Fibroblast of lung (primary cell): Measurements from ENCODE around the gene GJD4.

Experiments
- EZH2 ChIP-seq: IDR thresholded peaks from 2 replicates; pipeline ENCODE4 v1.5.1; 2012; ENCODE audit warnings: low read length, control low read depth, mild to moderate bottlenecking; ENCODE audit errors: missing control alignments
- TF ChIP-seq, protein P1 (sequence below), 2 donors: IDR thresholded peaks in 1 of 2; conservative IDR thresholded peaks in 1 of 2; 1 replicate in 1 of 2; 2 replicates in 1 of 2; pipeline ENCODE4 v1.5.1; 2011 to 2012; ENCODE audit warnings: low read length in 2 of 2, control low read depth in 1 of 2, inconsistent platforms in 1 of 2, low read depth in 1 of 2, mild to moderate bottlenecking in 1 of 2

DNA sequence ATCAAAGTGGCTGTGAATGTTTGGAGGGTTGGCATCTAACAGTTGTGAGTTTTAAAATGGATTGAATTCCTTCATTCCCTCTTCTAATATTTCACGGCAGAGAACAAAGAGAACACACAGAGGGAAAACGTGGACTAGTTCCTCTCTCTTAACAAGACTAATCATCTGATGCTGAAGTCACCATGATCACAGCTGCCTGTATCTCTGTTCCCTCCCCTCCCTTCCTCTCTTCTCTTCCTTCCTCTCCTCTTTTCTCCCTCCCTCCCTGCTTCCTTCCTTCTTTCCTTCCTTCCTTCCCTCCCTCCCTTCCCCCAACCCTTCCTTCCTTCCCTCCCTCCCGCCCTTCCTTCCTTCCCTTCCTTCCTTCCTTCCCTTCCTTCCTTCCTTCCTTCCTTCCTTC is 10.0 kb upstream of the GJD4 start:
- TF ChIP-seq, protein P1, sequence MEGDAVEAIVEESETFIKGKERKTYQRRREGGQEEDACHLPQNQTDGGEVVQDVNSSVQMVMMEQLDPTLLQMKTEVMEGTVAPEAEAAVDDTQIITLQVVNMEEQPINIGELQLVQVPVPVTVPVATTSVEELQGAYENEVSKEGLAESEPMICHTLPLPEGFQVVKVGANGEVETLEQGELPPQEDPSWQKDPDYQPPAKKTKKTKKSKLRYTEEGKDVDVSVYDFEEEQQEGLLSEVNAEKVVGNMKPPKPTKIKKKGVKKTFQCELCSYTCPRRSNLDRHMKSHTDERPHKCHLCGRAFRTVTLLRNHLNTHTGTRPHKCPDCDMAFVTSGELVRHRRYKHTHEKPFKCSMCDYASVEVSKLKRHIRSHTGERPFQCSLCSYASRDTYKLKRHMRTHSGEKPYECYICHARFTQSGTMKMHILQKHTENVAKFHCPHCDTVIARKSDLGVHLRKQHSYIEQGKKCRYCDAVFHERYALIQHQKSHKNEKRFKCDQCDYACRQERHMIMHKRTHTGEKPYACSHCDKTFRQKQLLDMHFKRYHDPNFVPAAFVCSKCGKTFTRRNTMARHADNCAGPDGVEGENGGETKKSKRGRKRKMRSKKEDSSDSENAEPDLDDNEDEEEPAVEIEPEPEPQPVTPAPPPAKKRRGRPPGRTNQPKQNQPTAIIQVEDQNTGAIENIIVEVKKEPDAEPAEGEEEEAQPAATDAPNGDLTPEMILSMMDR (conservative IDR thresholded peaks at IDR 0.05 in 1 of 2, IDR thresholded peaks at IDR 0.05 in 1 of 2; ENCODE audit: low read depth in 1 of 2, low read length in 2 of 2), result no peak
- TF ChIP-seq EZH2, result no peak
